ENCODE results near the gene ZSWIM8.

Gene ZSWIM8

DNA sequence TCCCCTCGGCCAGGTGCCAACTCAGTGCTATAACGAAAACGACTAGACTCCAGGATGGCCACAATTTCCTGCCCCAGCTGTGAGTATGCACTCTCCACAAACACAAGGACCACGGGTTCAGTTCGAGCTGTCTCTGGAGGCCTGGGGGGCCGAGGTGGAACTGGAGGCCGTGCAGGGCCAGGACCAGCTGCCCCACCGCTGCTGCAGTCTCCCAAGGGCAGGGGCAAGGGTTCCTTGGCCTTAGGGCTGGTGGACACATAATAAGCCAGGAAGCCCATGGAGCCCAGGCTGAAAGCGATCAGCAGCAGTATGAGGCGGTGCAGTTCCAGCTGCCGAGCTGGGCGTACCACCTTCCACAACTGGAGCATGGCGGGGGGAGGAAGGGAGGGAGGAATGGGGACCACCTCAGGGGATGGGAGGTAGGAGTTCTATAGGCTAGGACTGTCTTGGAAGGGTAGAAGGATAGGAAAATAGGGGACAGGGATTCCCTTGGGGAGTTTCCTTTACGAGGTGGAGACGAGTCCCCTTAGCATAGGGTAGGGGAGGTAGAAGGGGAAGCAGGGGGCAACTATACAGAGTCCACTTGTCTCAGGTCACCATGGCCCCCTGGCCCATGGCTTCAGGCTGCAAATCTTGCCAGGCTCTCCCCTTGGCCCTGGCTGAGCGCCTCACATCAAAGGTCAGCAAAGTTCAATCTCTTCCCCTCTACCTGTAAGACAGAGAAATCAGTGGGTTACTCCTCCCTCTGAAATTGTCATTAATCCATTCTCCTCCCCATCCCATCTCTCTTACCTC lies 22.8 kb downstream of the ZSWIM8 start:
- Histone ChIP-seq H3K9me3 (ENCODE audit: insufficient read depth, low read depth, low read length) (no peaks in the 10 kb centered on the region), H3K27me3 (ENCODE audit: insufficient read depth, low read length) (no peaks in the 10 kb centered on the region), H3K36me3 (ENCODE audit: insufficient read depth, low read length) (peaks cover 53% of the 10 kb centered on the region), H3K9ac (ENCODE audit: low read depth, low read length) (no peak overlapping the region), H3K4me1 (ENCODE audit: insufficient read depth, low read length) (peaks cover 7% of the 10 kb centered on the region; the same call in 1 of the 2 replicates), H3K27ac (ENCODE audit: low read depth, low read length) (no peak overlapping the region), H3K4me3 (ENCODE audit: low read length) (no peak overlapping the region)
- WGBS, result 95% methylated on average over 16 of the region's 16 CpGs

- H3K4me3 ChIP-seq (ENCODE audit: low read length), result no peak overlapping the region
- WGBS, result 75% methylated on average over 5 of the region's 5 CpGs
- peaks cover 7% of the 10 kb centered on the region; the same call in 1 of the 2 replicates for H3K4me1 ChIP-seq (ENCODE audit: insufficient read depth, low read length)
- H3K27me3 ChIP-seq (ENCODE audit: insufficient read depth, low read length), result no peaks in the 10 kb centered on the region
- no peak overlapping the region for H3K27ac ChIP-seq (ENCODE audit: low read depth, low read length)
- no peak overlapping the region for H3K9ac ChIP-seq (ENCODE audit: low read depth, low read length)
- H3K36me3 ChIP-seq (ENCODE audit: insufficient read depth, low read length), result peaks cover 52% of the 10 kb centered on the region
- H3K9me3 ChIP-seq (ENCODE audit: insufficient read depth, low read depth, low read length), result no peaks in the 10 kb centered on the region
These were observed 23.8 kb downstream of the ZSWIM8 start for GRCh38 chr10:73809061-73809818.

- peak overlapping the region; percentile 90 for H3K4me3 ChIP-seq (ENCODE audit: low read length)
- no peaks in the 10 kb centered on the region for H3K9me3 ChIP-seq (ENCODE audit: insufficient read depth, low read depth, low read length)
- WGBS, result 88% methylated on average over 7 of the region's 7 CpGs
- peak overlapping the region; percentile 97 for H3K9ac ChIP-seq (ENCODE audit: low read depth, low read length)
- no peaks in the 10 kb centered on the region for H3K27me3 ChIP-seq (ENCODE audit: insufficient read depth, low read length)
- H3K4me1 ChIP-seq (ENCODE audit: insufficient read depth, low read length), result peaks cover 7% of the 10 kb centered on the region; the same call in 1 of the 2 replicates
- no peak overlapping the region for H3K27ac ChIP-seq (ENCODE audit: low read depth, low read length)
- H3K36me3 ChIP-seq (ENCODE audit: insufficient read depth, low read length), result peaks cover 55% of the 10 kb centered on the region
These were observed 24.9 kb downstream of the ZSWIM8 start for GRCh38 chr10:73810358-73810734.

- Histone ChIP-seq H3K4me1 (ENCODE audit: insufficient read depth, low read length) (peaks cover 7% of the 10 kb centered on the region; the same call in 1 of the 2 replicates), H3K9me3 (ENCODE audit: insufficient read depth, low read depth, low read length) (no peaks in the 10 kb centered on the region), H3K9ac (ENCODE audit: low read depth, low read length) (peak overlapping the region; percentile 97), H3K27me3 (ENCODE audit: insufficient read depth, low read length) (no peaks in the 10 kb centered on the region), H3K27ac (ENCODE audit: low read depth, low read length) (peak overlapping the region; percentile 18; the same call in 1 of the 2 replicates), H3K4me3 (ENCODE audit: low read length) (peak overlapping the region; percentile 90), H3K36me3 (ENCODE audit: insufficient read depth, low read length) (peaks cover 55% of the 10 kb centered on the region)
- 1% methylated on average over 63 of the region's 63 CpGs for WGBS
These were observed 25.5 kb downstream of the ZSWIM8 start for GRCh38 chr10:73810735-73811465.

- 75% methylated on average over 4 of the region's 4 CpGs for WGBS
- no peak overlapping the region for H3K4me3 ChIP-seq (ENCODE audit: low read length)
- peaks cover 7% of the 10 kb centered on the region; the same call in 1 of the 2 replicates for H3K4me1 ChIP-seq (ENCODE audit: insufficient read depth, low read length)
- no peaks in the 10 kb centered on the region for H3K9me3 ChIP-seq (ENCODE audit: insufficient read depth, low read depth, low read length)
- H3K36me3 ChIP-seq (ENCODE audit: insufficient read depth, low read length), result peaks cover 53% of the 10 kb centered on the region
- H3K27ac ChIP-seq (ENCODE audit: low read depth, low read length), result no peak overlapping the region
- H3K27me3 ChIP-seq (ENCODE audit: insufficient read depth, low read length), result no peaks in the 10 kb centered on the region
- H3K9ac ChIP-seq (ENCODE audit: low read depth, low read length), result no peak overlapping the region
These were observed 27.3 kb downstream of the ZSWIM8 start for GRCh38 chr10:73812657-73813056.

GRCh38 chr10:73813333-73813732 lies 27.9 kb downstream of the ZSWIM8 start:
- Histone ChIP-seq H3K9ac (ENCODE audit: low read depth, low read length) (no peak overlapping the region), H3K36me3 (ENCODE audit: insufficient read depth, low read length) (peaks cover 51% of the 10 kb centered on the region), H3K9me3 (ENCODE audit: insufficient read depth, low read depth, low read length) (no peaks in the 10 kb centered on the region), H3K4me3 (ENCODE audit: low read length) (no peak overlapping the region), H3K27ac (ENCODE audit: low read depth, low read length) (no peak overlapping the region), H3K27me3 (ENCODE audit: insufficient read depth, low read length) (no peaks in the 10 kb centered on the region), H3K4me1 (ENCODE audit: insufficient read depth, low read length) (peaks cover 7% of the 10 kb centered on the region; the same call in 1 of the 2 replicates)
- 91% methylated on average over 7 of the region's 7 CpGs for WGBS

DNA sequence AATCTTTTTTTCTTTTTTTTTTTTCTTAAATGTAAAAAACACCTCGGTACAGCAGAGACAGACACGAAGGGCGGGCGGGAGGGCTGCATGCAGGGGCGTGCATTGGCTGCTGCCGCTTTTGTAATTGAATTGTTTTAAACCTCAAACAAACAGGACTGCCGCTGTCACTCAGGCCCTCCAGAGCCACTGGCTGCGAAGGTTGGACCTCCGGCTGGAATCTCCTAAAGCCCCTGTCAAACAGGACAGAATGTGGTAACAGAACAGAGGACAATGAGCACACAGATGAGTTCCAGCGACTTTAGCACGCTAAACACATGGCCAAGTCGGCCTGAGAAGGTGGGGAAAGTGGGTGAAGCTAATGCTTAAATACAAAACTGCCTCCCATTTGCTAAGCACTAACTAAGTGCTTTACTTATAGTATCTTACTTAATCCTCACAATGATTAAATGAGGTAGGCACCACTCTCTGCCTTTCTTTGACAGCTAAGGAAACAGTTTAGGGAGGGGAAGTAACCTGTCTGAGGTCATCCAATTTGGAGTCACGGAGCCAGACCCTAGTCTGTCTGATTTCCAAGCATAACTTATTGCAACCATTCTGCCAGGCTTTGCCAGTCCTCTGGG lies 29.0 kb downstream of the ZSWIM8 start:
- peaks cover 48% of the 10 kb centered on the region for H3K36me3 ChIP-seq (ENCODE audit: insufficient read depth, low read length)
- WGBS, result 92% methylated on average over 12 of the region's 13 CpGs
- H3K27me3 ChIP-seq (ENCODE audit: insufficient read depth, low read length), result no peaks in the 10 kb centered on the region
- no peak overlapping the region for H3K27ac ChIP-seq (ENCODE audit: low read depth, low read length)
- H3K4me1 ChIP-seq (ENCODE audit: insufficient read depth, low read length), result peaks cover 7% of the 10 kb centered on the region; the same call in 1 of the 2 replicates
- H3K4me3 ChIP-seq (ENCODE audit: low read length), result no peak overlapping the region
- H3K9ac ChIP-seq (ENCODE audit: low read depth, low read length), result no peak overlapping the region
- no peaks in the 10 kb centered on the region for H3K9me3 ChIP-seq (ENCODE audit: insufficient read depth, low read depth, low read length)

DNA sequence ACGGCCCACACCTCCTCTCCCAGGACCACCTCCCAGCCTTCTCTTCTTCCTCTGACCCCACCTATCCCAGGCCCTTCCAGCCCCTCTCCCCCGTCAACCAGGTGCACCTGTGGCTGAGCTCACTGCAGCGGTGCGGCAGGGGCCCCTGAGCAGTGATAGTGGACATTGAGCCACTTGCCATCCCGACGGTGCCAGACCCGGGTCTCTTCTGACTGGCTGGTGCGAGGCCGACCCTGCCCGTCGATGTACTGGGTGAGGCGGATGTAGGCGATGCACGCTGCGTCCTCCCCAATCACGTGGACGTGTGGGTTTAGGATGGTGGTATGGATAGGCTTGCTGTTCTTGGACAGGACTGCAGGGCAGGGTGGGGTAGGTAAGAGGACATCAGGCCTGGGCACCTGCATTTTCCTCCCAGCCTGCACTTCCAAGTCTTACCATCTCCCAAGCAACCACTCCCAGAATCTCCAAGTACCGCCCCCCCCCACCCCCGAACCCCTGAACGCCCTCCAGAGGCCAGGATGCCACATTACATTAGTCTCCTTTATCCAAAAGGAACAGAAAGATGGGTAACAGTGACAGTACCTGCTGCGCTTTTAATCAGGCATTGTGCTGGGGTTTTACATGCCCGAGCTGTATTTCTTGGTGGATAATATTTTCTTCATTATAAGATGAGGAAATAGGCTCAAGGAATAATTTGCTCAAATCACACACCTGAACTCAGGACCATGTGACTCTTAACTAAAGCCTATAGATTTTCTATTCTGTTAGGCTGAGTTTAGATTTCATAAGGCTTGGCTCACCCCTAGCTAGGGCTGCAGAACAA lies 29.7 kb downstream of the ZSWIM8 start:
- WGBS, result 85% methylated on average over 21 of the region's 22 CpGs
- no peak overlapping the region for H3K9ac ChIP-seq (ENCODE audit: low read depth, low read length)
- peaks cover 45% of the 10 kb centered on the region for H3K36me3 ChIP-seq (ENCODE audit: insufficient read depth, low read length)
- H3K27ac ChIP-seq (ENCODE audit: low read depth, low read length), result no peak overlapping the region
- H3K4me3 ChIP-seq (ENCODE audit: low read length), result no peak overlapping the region
- H3K4me1 ChIP-seq (ENCODE audit: insufficient read depth, low read length), result peaks cover 7% of the 10 kb centered on the region; the same call in 1 of the 2 replicates
- no peaks in the 10 kb centered on the region for H3K9me3 ChIP-seq (ENCODE audit: insufficient read depth, low read depth, low read length)
- no peaks in the 10 kb centered on the region for H3K27me3 ChIP-seq (ENCODE audit: insufficient read depth, low read length)

- H3K9me3 ChIP-seq (ENCODE audit: insufficient read depth, low read depth, low read length), result no peaks in the 10 kb centered on the region
- peaks cover 4% of the 10 kb centered on the region; the same call in 1 of the 2 replicates for H3K4me1 ChIP-seq (ENCODE audit: insufficient read depth, low read length)
- H3K9ac ChIP-seq (ENCODE audit: low read depth, low read length), result no peak overlapping the region
- H3K4me3 ChIP-seq (ENCODE audit: low read length), result no peak overlapping the region
- no peaks in the 10 kb centered on the region for H3K27me3 ChIP-seq (ENCODE audit: insufficient read depth, low read length)
- peaks cover 45% of the 10 kb centered on the region for H3K36me3 ChIP-seq (ENCODE audit: insufficient read depth, low read length)
- H3K27ac ChIP-seq (ENCODE audit: low read depth, low read length), result no peak overlapping the region
These were observed 30.3 kb downstream of the ZSWIM8 start for GRCh38 chr10:73815719-73816030.

Measured in HUES64 (cell line).